CD4-positive, alpha-beta memory T cell (primary cell): ENCODE data around the gene PBLD. TPM values are rescaled to one million over a fixed set of nuclear protein-coding genes. Genes with fewer than 3 reads are reported as not detected.

Experiments used
- CTCF ChIA-PET: fragments of 350-600 bp; sonication (Branson Sonifier 250); formaldehyde crosslinking; loops from one replicate; lab custom pipeline; 2021; ENCODE audit warnings: inconsistent platforms; ENCODE audit not compliant: partially characterized antibody; lab: Charles Lee
- POLR2A ChIA-PET: fragments of 350-600 bp; sonication (Branson Sonifier 250); formaldehyde crosslinking; loops from one replicate; lab custom pipeline; 2021; ENCODE audit not compliant: partially characterized antibody; lab: Charles Lee
- DNase-seq, 5 donors: peaks; one replicate each; pipeline versions ENCODE4 v3.0.0 to v3.0.0-alpha.2; 2020 to 2022; ENCODE audit warnings: mixed read lengths in 1 of 5
- H3K27ac ChIP-seq: one replicate; pipeline ENCODE4 v1.7.0; 2013; ENCODE audit warnings: low read depth, low read length
- H3K27me3 ChIP-seq: 2 replicates; pipeline ENCODE4 v1.7.0; 2013; ENCODE audit warnings: mild to moderate bottlenecking, low read length, moderate library complexity; ENCODE audit not compliant: insufficient read depth
- H3K36me3 ChIP-seq: 2 replicates; pipeline ENCODE4 v1.7.0; 2013; ENCODE audit warnings: mild to moderate bottlenecking, low read length, moderate library complexity; ENCODE audit not compliant: insufficient read depth
- H3K4me1 ChIP-seq: 2 replicates; pipeline ENCODE4 v1.7.0; 2013; ENCODE audit warnings: mild to moderate bottlenecking, low read length, moderate library complexity; ENCODE audit not compliant: insufficient read depth
- H3K4me3 ChIP-seq, 2 donors: one replicate each; pipeline ENCODE4 v1.7.0; 2013; ENCODE audit warnings: low read length in 2 of 2, mild to moderate bottlenecking in 1 of 2
- H3K9me3 ChIP-seq, 2 donors: one replicate each; pipeline ENCODE4 v1.7.0; 2013; ENCODE audit warnings: low read length in 2 of 2, control low read depth in 1 of 2; ENCODE audit not compliant: control insufficient read depth in 1 of 2
- H3K27ac Mint-ChIP-seq, 7 donors: one replicate each; pipeline ENCODE4 v1.8.0; 2020 to 2021; ENCODE audit warnings: mixed read lengths in 7 of 7, mild to moderate bottlenecking in 6 of 7, inconsistent platforms in 3 of 7, moderate library complexity in 3 of 7
- H3K27me3 Mint-ChIP-seq, 2 donors: one replicate each; pipeline ENCODE4 v1.8.0; 2020 to 2021; ENCODE audit warnings: mixed read lengths in 2 of 2
- H3K36me3 Mint-ChIP-seq, 2 donors: one replicate each; pipeline ENCODE4 v1.8.0; 2020 to 2021; ENCODE audit warnings: mixed read lengths in 2 of 2, inconsistent platforms in 1 of 2, mild to moderate bottlenecking in 1 of 2
- H3K4me1 Mint-ChIP-seq, 4 donors: one replicate each; pipeline ENCODE4 v1.8.0; 2020 to 2021; ENCODE audit warnings: mixed read lengths in 4 of 4, mild to moderate bottlenecking in 1 of 4
- H3K4me3 Mint-ChIP-seq, 8 donors: one replicate each; pipeline ENCODE4 v1.8.0; 2020 to 2021; ENCODE audit warnings: mixed read lengths in 8 of 8, mild to moderate bottlenecking in 7 of 8, moderate library complexity in 6 of 8, inconsistent platforms in 3 of 8
- H3K9me3 Mint-ChIP-seq, 8 donors: one replicate each; pipeline ENCODE4 v1.8.0; 2020 to 2021; ENCODE audit warnings: mixed read lengths in 8 of 8, mild to moderate bottlenecking in 5 of 8, inconsistent platforms in 3 of 8, moderate library complexity in 1 of 8
- intact Hi-C: fragments of 100-400 bp; cut with micrococcal nuclease; formaldehyde crosslinking; loops from one replicate; pipeline ENCODE4 v1.15.1; 2023
- polyA plus RNA-seq, 2 donors: library from polyadenylated mRNA; unstranded; fragments of 300-500 nt; fragmentation: Illumina TruSeq; gene quantifications; one replicate each; pipeline ENCODE4 v1.2.3, GENCODE V29; 2021
- total RNA-seq, 2 experiments: library from RNA; stranded (reverse); gene quantifications; one replicate each; pipeline ENCODE4 v1.2.3, GENCODE V29; 2021

PBLD gene
- total and polyA plus RNA-seq, 4 experiments from 2014 or later: 1.0 to 3.0 (median 2.3) TPM

DNA sequence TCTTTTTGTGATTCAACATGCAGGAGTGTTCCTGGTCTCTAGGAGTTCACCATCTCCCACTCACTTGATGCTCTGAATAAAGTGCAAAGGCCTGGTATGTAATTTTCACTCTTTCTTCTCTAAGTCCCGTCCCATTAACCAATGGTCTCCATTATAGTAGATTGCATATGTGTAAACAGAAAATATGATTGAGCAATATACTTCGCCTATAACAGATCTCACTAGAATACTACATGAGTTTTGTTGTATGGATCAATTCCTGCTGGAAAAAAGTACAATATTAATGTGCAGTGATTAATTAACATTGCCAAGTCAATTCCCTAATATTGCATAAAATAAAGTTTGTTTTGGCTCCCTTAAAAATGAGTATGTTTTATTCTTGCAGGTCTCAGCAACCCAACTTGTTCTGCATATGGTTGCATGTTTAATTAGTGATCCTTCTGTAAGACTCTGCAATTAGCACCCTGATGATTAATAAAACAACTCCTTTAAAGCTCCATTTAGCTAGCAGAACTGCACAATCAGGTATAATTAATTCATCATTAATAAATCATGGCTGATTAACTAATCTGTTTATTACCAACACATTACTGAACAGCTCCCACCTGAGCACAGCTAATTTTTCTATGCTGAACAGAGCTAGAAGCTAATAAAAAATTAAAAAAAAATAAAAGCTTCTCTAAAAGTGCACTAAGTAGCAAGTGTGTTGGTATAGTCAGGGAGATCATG lies 63.0 kb downstream of the PBLD start:
- H3K9me3 Mint-ChIP-seq: peaks cover 0 to 9% (median 4%) of the 10 kb centered on the region in 8 donors
- H3K4me3 Mint-ChIP-seq: no peak overlapping the region
- no peaks in the 10 kb centered on the region for H3K4me1 Mint-ChIP-seq
- no peaks in the 10 kb centered on the region for H3K36me3 Mint-ChIP-seq
- ChIA-PET POLR2A (no interaction called here), CTCF (no interaction called here)
- Histone ChIP-seq H3K36me3 (no peaks in the 10 kb centered on the region), H3K4me1 (no peaks in the 10 kb centered on the region), H3K4me3 (no peak overlapping the region), H3K27ac (no peak overlapping the region), H3K27me3 (no peaks in the 10 kb centered on the region), H3K9me3 (no peaks in the 10 kb centered on the region)
- peaks cover 8 to 11% of the 10 kb centered on the region in 2 donors for H3K27me3 Mint-ChIP-seq
- no peak overlapping the region for H3K27ac Mint-ChIP-seq
- DNase-seq: no peak
- intact Hi-C loops: no loop called here

DNA sequence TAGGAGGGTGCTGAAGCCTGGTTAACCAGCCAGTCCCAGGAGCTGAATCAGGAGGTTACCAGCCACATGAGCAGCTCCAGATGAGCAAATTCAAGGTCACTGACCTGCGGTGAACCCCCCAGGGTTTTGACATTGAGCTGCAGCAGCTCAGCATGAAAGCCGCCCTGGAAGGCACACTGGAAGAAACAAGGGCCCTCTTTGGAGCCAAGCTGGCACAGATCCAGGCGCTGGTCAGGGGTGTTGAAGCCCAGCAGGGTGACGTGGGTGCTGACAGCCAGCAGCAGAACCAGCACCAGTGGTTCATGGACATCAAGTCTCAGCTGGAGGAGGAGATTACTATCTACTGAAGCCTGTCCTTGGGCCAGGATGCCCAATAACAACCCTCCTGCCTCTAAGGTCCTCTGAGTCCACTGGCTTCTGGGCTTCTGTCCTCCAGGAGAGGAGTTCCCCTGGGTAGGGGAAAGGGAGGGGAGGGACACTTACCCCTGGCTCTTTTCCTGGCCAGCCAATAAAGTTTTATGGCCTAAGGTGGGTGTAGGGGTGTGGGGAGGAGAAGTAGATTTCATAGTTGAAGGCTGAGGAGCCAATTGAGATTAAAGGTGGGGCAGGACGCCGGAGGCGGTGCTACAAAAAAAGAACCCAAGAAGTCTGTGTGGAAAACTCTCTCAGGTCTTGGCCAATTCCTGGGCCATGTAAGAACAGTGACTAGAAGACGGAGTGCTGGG lies 71.4 kb downstream of the PBLD start:
- peaks cover 0 to 8% of the 10 kb centered on the region in 2 donors for H3K27me3 Mint-ChIP-seq
- Histone ChIP-seq H3K27me3 (no peaks in the 10 kb centered on the region), H3K4me1 (no peaks in the 10 kb centered on the region), H3K36me3 (no peaks in the 10 kb centered on the region), H3K27ac (no peak overlapping the region), H3K9me3 (no peaks in the 10 kb centered on the region), H3K4me3 (no peak overlapping the region)
- ChIA-PET CTCF (no interaction called here), POLR2A (no interaction called here)
- intact Hi-C loops: no loop called here
- no peaks in the 10 kb centered on the region for H3K36me3 Mint-ChIP-seq
- H3K27ac Mint-ChIP-seq: peak overlapping the region in 1 of 7 donors; percentile 46
- no peak for DNase-seq
- peaks cover 0 to 13% (median 8%) of the 10 kb centered on the region in 8 donors for H3K9me3 Mint-ChIP-seq
- no peak overlapping the region for H3K4me3 Mint-ChIP-seq
- H3K4me1 Mint-ChIP-seq: no peaks in the 10 kb centered on the region

DNA sequence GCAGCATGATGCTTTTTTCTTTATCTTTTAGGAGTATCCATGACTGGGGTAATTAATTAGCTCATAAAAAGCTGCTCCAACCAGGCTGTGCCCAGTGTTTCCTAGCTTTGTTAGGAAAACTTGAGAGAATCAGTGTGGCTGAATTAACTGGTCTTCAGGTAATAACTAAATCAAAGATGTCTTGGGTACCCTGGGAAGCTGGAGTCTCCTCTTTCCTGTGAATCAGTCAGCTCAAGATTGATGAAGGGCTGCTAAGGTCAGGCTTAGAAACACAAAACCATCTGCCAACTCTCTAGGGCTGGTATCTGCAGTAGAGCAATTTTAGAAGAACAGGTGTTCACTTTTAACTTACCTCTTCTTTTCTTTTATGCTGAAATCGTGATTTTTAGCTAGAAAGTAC lies 79.4 kb downstream of the PBLD start:
- H3K9me3 ChIP-seq: no peaks in the 10 kb centered on the region
- ChIA-PET CTCF (no interaction called here), POLR2A (interaction anchor here (0.6 kb wide), 1 partner anchor 11 kb away, joined by 3 read pairs; no protein-coding TSS in a partner anchor)
- H3K27me3 Mint-ChIP-seq: peaks cover 0 to 5% of the 10 kb centered on the region in 2 donors
- no peak overlapping the region for H3K4me3 ChIP-seq
- no peaks in the 10 kb centered on the region for H3K4me1 ChIP-seq
- no peaks in the 10 kb centered on the region for H3K36me3 Mint-ChIP-seq
- DNase-seq: no peak
- H3K9me3 Mint-ChIP-seq: no peaks in the 10 kb centered on the region
- no peak overlapping the region for H3K4me3 Mint-ChIP-seq
- intact Hi-C loops: no loop called here
- peaks cover 0 to 1% (median 0%) of the 10 kb centered on the region in 4 donors for H3K4me1 Mint-ChIP-seq
- H3K27ac ChIP-seq: no peak overlapping the region
- H3K27me3 ChIP-seq: no peaks in the 10 kb centered on the region
- no peak overlapping the region for H3K27ac Mint-ChIP-seq
- no peaks in the 10 kb centered on the region for H3K36me3 ChIP-seq

DNA sequence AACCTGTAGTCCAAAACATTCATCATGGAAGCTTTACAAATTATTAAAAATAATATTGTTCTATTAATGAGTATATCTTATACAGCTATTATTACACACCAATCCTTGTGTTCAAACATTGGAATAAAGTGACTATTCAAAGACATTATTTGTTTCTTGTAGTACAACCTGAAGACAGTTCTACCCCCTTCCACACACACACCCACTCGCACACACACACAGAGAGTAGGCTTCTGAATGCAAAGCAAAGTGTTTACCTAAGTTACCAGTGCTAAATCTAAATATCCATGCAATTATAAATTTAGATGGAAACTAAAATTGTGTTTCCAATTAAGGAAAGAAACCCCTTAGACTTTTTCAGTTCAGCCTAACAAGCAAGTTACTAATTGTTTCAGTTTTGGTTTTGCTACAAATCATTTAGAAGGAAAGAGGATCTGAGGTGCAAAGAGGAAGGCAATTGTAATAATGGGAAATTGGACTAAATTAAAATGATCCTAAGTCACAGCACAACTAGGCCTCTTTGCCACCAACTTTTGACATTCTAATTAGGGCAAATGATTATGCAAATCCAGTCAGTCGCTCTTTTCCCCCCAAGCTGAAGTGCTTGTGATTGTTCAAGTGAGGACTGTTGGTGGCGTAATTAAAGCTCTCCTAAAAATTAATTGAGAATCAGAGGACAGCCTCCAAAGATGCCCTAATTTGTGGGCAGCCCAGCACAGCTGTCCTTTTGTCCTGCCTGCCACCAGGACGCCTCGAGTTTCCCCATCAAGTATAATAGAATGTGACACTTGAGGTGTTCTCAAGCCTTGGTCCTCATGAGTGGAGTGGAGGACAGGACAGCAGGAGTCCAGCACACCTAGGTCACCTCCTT lies 80.9 kb downstream of the PBLD start:
- peaks cover 0 to 1% (median 0%) of the 10 kb centered on the region in 4 donors for H3K4me1 Mint-ChIP-seq
- H3K4me3 ChIP-seq: no peak overlapping the region
- intact Hi-C loops: no loop called here
- no peaks in the 10 kb centered on the region for H3K4me1 ChIP-seq
- no peaks in the 10 kb centered on the region for H3K27me3 ChIP-seq
- peaks cover 4 to 5% of the 10 kb centered on the region in 2 donors for H3K27me3 Mint-ChIP-seq
- no peak overlapping the region for H3K4me3 Mint-ChIP-seq
- POLR2A ChIA-PET: no interaction called here
- H3K36me3 ChIP-seq: no peaks in the 10 kb centered on the region
- no peak overlapping the region for H3K27ac Mint-ChIP-seq
- H3K27ac ChIP-seq: no peak overlapping the region
- H3K9me3 ChIP-seq: no peaks in the 10 kb centered on the region
- no peaks in the 10 kb centered on the region for H3K36me3 Mint-ChIP-seq
- DNase-seq: no peak
- CTCF ChIA-PET: no interaction called here
- H3K9me3 Mint-ChIP-seq: no peaks in the 10 kb centered on the region

DNA sequence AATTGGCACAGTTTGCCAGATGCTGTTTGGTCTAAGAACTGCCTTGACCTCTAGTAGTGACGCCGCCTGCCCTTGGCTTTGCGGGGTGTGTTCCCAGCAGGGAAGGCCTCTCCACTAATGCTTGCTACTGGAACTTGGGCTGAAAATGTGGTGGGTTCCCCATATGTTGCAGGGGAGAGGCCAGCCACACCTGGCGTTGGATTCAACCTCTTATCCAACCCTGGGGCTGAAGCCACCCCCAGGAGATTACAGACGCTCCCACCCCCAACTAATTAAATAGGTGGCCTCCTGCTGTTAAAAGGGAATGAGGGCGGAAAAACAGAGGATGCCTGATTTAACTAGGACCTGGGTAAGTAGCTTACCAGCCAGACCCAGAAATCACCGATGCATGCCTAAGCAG lies 81.6 kb downstream of the PBLD start:
- Histone ChIP-seq H3K27me3 (no peaks in the 10 kb centered on the region), H3K9me3 (no peaks in the 10 kb centered on the region), H3K27ac (no peak overlapping the region), H3K4me1 (no peaks in the 10 kb centered on the region), H3K4me3 (no peak overlapping the region), H3K36me3 (no peaks in the 10 kb centered on the region)
- no peak for DNase-seq
- Mint-ChIP-seq H3K36me3 (no peaks in the 10 kb centered on the region), H3K4me1 (peaks cover 0 to 1% (median 0%) of the 10 kb centered on the region in 4 donors), H3K9me3 (no peaks in the 10 kb centered on the region), H3K27ac (no peak overlapping the region), H3K27me3 (peaks cover 2 to 4% of the 10 kb centered on the region in 2 donors), H3K4me3 (no peak overlapping the region)
- intact Hi-C loops: no loop called here
- ChIA-PET CTCF (no interaction called here), POLR2A (no interaction called here)

DNA sequence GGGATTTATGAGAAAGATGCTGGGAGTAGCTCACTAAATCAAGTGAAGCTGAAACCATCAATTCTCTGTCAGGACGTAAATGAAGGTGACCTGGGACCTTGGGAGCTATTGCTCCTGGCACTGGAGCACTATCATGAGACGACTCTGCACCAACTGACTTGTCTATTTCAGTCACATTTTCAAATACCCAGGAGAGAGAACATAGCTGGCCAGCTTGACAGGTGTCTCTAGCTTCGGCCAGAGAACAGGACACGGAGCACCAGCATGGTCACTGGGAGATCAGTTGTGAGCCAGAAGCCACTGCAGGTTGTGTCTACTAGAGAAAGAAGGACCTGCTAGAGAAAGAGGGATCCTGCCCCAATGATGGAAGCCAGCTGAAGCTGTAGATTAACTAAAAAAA lies 83.4 kb downstream of the PBLD start:
- H3K27me3 ChIP-seq: no peaks in the 10 kb centered on the region
- peaks cover 0 to 1% (median 0%) of the 10 kb centered on the region in 4 donors for H3K4me1 Mint-ChIP-seq
- no peaks in the 10 kb centered on the region for H3K9me3 ChIP-seq
- H3K27me3 Mint-ChIP-seq: peaks cover 0 to 4% of the 10 kb centered on the region in 2 donors
- H3K4me3 ChIP-seq: no peak overlapping the region
- CTCF ChIA-PET: interaction anchor here (0.6 to 1.2 kb wide), 2 partner anchors 30 to 99 kb away, joined by 3 read pairs; no protein-coding TSS in a partner anchor
- no peaks in the 10 kb centered on the region for H3K9me3 Mint-ChIP-seq
- no peak overlapping the region for H3K4me3 Mint-ChIP-seq
- intact Hi-C loops: no loop called here
- POLR2A ChIA-PET: no interaction called here
- no peak for DNase-seq
- H3K27ac Mint-ChIP-seq: no peak overlapping the region
- H3K36me3 ChIP-seq: no peaks in the 10 kb centered on the region
- H3K4me1 ChIP-seq: no peaks in the 10 kb centered on the region
- no peaks in the 10 kb centered on the region for H3K36me3 Mint-ChIP-seq
- no peak overlapping the region for H3K27ac ChIP-seq

DNA sequence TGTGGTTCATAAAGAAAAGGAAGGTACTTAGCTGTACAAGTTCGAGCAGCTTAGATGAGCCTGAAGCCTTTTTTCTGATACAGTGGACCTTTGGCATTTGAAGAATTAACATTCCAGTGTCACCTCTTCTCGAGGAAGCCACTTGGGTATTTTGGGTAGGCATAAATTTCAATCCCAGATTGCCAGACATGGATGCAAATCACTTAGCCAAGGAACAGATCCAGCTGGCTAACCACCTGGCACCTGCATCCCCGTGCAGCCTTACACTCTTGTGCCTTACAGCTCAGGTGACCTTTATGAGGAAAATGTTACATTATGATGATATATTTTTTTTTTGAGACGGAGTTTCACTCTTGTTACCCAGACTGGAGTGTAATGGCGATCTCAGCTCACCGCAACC lies 84.8 kb downstream of the PBLD start:
- intact Hi-C loops: no loop called here

More for the DNA sequence above, 84.8 kb downstream of the PBLD start:
- H3K9me3 ChIP-seq: no peaks in the 10 kb centered on the region
- H3K36me3 ChIP-seq: no peaks in the 10 kb centered on the region
- CTCF ChIA-PET: interaction anchor here (0.6 to 1.5 kb wide), 2 partner anchors 35 to 39 kb away, joined by 3 to 4 read pairs; no protein-coding TSS in a partner anchor
- peaks cover 0 to 4% of the 10 kb centered on the region in 2 donors for H3K27me3 Mint-ChIP-seq
- H3K4me1 Mint-ChIP-seq: peaks cover 0 to 1% (median 0%) of the 10 kb centered on the region in 4 donors
- no peaks in the 10 kb centered on the region for H3K4me1 ChIP-seq
- no peak for DNase-seq
- no peak overlapping the region for H3K27ac Mint-ChIP-seq
- POLR2A ChIA-PET: no interaction called here
- H3K36me3 Mint-ChIP-seq: no peaks in the 10 kb centered on the region
- H3K4me3 ChIP-seq: no peak overlapping the region
- no peaks in the 10 kb centered on the region for H3K9me3 Mint-ChIP-seq
- H3K4me3 Mint-ChIP-seq: no peak overlapping the region
- no peak overlapping the region for H3K27ac ChIP-seq
- no peaks in the 10 kb centered on the region for H3K27me3 ChIP-seq
